Measurements from ENCODE around the gene PCDHGB4.
"Not testable (repeated sequence)": the region's sequence is repeated elsewhere in the genome, so short reads cannot be mapped to it uniquely, and the experiment has no call there.

PCDHGB4 gene

GRCh38 chr5:141384471-141385267, 2.8 kb upstream of the PCDHGB4 start:
- TF ChIP-seq, protein P1, sequence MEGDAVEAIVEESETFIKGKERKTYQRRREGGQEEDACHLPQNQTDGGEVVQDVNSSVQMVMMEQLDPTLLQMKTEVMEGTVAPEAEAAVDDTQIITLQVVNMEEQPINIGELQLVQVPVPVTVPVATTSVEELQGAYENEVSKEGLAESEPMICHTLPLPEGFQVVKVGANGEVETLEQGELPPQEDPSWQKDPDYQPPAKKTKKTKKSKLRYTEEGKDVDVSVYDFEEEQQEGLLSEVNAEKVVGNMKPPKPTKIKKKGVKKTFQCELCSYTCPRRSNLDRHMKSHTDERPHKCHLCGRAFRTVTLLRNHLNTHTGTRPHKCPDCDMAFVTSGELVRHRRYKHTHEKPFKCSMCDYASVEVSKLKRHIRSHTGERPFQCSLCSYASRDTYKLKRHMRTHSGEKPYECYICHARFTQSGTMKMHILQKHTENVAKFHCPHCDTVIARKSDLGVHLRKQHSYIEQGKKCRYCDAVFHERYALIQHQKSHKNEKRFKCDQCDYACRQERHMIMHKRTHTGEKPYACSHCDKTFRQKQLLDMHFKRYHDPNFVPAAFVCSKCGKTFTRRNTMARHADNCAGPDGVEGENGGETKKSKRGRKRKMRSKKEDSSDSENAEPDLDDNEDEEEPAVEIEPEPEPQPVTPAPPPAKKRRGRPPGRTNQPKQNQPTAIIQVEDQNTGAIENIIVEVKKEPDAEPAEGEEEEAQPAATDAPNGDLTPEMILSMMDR (IDR thresholded peaks at IDR 0.05) = no peak
- peaks cover 96% of the 10 kb centered on the region for H3K27me3 ChIP-seq
- no peak overlapping the region for H3K4me3 ChIP-seq (ENCODE audit: low read depth in 1 of 2, low read length in 1 of 2)
- no peak overlapping the region for H3K27ac ChIP-seq
- no peaks in the 10 kb centered on the region for H3K36me3 ChIP-seq
- no peaks in the 10 kb centered on the region for H3K4me1 ChIP-seq (ENCODE audit: control insufficient read depth in 1 of 2, insufficient read depth in 1 of 2, low read depth in 1 of 2, low read length in 1 of 2)
- H3K9me3 ChIP-seq = peaks cover 18% of the 10 kb centered on the region

DNA sequence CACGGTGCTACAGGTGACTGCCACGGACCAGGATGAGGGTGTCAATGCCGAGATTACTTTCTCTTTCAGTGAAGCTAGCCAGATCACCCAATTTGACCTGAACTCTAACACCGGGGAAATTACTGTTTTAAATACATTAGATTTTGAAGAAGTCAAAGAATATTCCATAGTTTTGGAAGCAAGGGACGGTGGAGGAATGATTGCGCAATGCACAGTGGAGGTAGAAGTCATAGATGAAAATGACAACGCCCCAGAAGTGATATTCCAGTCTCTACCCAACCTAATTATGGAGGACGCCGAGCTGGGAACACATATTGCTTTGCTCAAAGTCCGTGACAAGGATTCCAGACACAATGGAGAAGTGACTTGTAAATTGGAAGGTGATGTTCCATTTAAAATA, 1.2 kb downstream of the PCDHGB4 start:
- H3K9me3 ChIP-seq = peaks cover 21% of the 10 kb centered on the region
- H3K4me1 ChIP-seq (ENCODE audit: control insufficient read depth in 1 of 2, insufficient read depth in 1 of 2, low read depth in 1 of 2, low read length in 1 of 2) = no peaks in the 10 kb centered on the region
- peaks cover 98% of the 10 kb centered on the region for H3K27me3 ChIP-seq
- no peaks in the 10 kb centered on the region for H3K36me3 ChIP-seq
- H3K4me3 ChIP-seq (ENCODE audit: low read depth in 1 of 2, low read length in 1 of 2) = no peak overlapping the region
- TF ChIP-seq, protein P1 (IDR thresholded peaks at IDR 0.05) = no peak
- no peak overlapping the region for H3K27ac ChIP-seq

DNA sequence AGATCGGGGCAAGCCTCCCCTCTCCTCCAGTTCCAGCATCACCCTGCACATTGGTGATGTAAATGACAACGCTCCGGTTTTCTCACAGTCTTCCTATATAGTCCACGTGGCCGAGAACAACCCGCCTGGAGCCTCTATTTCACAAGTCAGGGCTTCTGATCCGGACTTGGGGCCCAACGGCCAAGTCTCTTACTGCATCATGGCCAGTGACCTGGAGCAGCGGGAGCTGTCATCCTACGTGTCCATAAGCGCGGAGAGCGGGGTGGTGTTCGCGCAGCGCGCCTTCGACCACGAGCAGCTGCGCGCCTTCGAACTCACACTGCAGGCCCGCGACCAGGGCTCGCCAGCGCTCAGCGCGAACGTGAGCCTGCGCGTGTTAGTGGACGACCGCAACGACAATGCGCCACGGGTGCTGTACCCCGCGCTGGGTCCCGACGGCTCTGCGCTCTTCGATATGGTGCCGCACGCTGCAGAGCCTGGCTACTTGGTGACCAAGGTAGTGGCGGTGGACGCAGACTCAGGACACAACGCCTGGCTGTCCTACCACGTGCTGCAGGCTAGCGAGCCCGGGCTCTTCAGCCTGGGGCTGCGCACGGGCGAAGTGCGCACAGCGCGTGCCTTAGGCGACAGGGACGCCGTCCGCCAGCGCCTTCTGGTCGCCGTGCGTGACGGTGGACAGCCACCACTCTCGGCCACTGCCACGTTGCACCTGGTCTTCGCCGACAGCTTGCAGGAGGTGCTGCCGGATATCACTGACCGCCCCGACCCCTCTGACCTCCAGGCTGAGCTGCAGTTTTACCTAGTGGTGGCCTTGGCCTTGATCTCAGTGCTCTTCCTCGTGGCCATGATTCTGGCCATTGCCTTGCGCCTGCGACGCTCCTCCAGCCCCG, 1.9 kb downstream of the PCDHGB4 start:
- H3K9me3 ChIP-seq = peaks cover 26% of the 10 kb centered on the region
- no peak overlapping the region for H3K4me3 ChIP-seq (ENCODE audit: low read depth in 1 of 2, low read length in 1 of 2)

GRCh38 chr5:141392429-141393198, 5.1 kb downstream of the PCDHGB4 start, which contains the start of gene PCDHGA8:
Gene PCDHGA8 (plus strand): TSS chr5:141392633. CDS start chr5:141392814, 181 bp downstream.
- TF ChIP-seq, protein P1 (IDR thresholded peaks at IDR 0.05) = no peak
- Histone ChIP-seq H3K4me3 (ENCODE audit: low read depth in 1 of 2, low read length in 1 of 2) (no peak within 1 kb of the TSS), H3K9me3 (peaks cover 26% of the 10 kb centered on the region), H3K4me1 (ENCODE audit: control insufficient read depth in 1 of 2, insufficient read depth in 1 of 2, low read depth in 1 of 2, low read length in 1 of 2) (no peaks in the 10 kb centered on the region), H3K36me3 (no peaks in the 10 kb centered on the region), H3K27me3 (peaks cover 98% of the 10 kb centered on the region), H3K27ac (no peak within 1 kb of the TSS)

More for the DNA sequence above, 1.9 kb downstream of the PCDHGB4 start:
- Histone ChIP-seq H3K36me3 (no peaks in the 10 kb centered on the region), H3K4me1 (ENCODE audit: control insufficient read depth in 1 of 2, insufficient read depth in 1 of 2, low read depth in 1 of 2, low read length in 1 of 2) (no peaks in the 10 kb centered on the region), H3K27me3 (peaks cover 98% of the 10 kb centered on the region), H3K27ac (no peak overlapping the region)
- TF ChIP-seq, protein P1 (IDR thresholded peaks at IDR 0.05) = no peak

GRCh38 chr5:141393267-141393666, 5.8 kb downstream of the PCDHGB4 start:
- Histone ChIP-seq H3K27me3 (peaks cover 98% of the 10 kb centered on the region), H3K4me1 (ENCODE audit: control insufficient read depth in 1 of 2, insufficient read depth in 1 of 2, low read depth in 1 of 2, low read length in 1 of 2) (no peaks in the 10 kb centered on the region), H3K9me3 (peaks cover 26% of the 10 kb centered on the region), H3K27ac (no peak overlapping the region), H3K36me3 (no peaks in the 10 kb centered on the region), H3K4me3 (ENCODE audit: low read depth in 1 of 2, low read length in 1 of 2) (no peak overlapping the region)
- TF ChIP-seq, protein P1 (IDR thresholded peaks at IDR 0.05) = no peak

DNA sequence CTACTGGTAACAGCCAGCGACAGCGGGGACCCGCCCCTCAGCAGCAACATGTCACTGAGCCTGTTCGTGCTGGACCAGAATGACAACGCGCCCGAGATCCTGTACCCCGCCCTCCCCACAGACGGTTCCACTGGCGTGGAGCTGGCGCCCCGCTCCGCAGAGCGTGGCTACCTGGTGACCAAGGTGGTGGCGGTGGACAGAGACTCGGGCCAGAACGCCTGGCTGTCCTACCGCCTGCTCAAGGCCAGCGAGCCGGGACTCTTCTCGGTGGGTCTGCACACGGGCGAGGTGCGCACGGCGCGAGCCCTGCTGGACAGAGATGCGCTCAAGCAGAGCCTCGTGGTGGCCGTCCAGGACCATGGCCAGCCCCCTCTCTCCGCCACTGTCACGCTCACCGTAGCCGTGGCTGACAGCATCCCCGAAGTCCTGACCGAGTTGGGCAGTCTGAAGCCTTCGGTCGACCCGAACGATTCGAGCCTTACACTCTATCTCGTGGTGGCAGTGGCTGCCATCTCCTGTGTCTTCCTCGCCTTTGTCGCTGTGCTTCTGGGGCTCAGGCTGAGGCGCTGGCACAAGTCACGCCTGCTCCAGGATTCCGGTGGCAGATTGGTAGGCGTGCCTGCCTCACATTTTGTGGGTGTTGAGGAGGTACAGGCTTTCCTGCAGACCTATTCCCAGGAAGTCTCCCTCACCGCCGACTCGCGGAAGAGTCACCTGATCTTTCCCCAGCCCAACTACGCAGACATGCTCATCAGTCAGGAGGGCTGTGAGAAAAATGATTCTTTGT, 7.1 kb downstream of the PCDHGB4 start:
- not testable (repeated sequence) for H3K36me3 ChIP-seq; H3K4me1 ChIP-seq (ENCODE audit: control insufficient read depth in 1 of 2, insufficient read depth in 1 of 2, low read depth in 1 of 2, low read length in 1 of 2); H3K27ac ChIP-seq; H3K4me3 ChIP-seq (ENCODE audit: low read depth in 1 of 2, low read length in 1 of 2)
- peaks cover 26% of the 10 kb centered on the region for H3K9me3 ChIP-seq
- peaks cover 98% of the 10 kb centered on the region for H3K27me3 ChIP-seq
